CD4-positive, alpha-beta T cell treated with Interleukin-17A for 4 hours (primary cell): ENCODE measurements around the gene NPC1L1.
"Not testable (repeated sequence)": the region's sequence is repeated elsewhere in the genome, so short reads cannot be mapped to it uniquely, and the experiment has no call there.

Source experiments
- DNase-seq: peaks from one replicate; pipeline ENCODE4 v3.0.0-alpha.2; 2020; ENCODE audit warnings: mixed read lengths

Gene NPC1L1

DNA sequence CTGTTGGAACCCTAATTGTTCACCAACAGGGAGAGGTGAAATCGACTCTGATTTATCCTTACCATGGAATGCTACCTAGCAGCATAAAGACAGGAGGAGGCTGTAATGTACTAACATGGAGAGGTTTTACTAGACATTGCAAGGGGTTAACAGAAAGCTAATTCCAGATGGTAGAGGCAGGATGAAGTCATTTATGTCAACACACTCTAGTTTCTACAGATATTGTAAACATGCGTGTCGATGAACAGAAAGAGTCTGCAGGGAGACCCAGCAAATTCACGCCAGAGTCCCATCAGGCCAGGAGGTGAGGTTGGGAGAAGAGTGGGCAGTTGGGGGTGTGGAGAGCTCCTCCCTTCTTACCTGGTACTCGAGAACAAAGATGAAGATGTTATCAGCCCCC lies 7.0 kb downstream of the NPC1L1 start:
- no peak for DNase-seq

DNA sequence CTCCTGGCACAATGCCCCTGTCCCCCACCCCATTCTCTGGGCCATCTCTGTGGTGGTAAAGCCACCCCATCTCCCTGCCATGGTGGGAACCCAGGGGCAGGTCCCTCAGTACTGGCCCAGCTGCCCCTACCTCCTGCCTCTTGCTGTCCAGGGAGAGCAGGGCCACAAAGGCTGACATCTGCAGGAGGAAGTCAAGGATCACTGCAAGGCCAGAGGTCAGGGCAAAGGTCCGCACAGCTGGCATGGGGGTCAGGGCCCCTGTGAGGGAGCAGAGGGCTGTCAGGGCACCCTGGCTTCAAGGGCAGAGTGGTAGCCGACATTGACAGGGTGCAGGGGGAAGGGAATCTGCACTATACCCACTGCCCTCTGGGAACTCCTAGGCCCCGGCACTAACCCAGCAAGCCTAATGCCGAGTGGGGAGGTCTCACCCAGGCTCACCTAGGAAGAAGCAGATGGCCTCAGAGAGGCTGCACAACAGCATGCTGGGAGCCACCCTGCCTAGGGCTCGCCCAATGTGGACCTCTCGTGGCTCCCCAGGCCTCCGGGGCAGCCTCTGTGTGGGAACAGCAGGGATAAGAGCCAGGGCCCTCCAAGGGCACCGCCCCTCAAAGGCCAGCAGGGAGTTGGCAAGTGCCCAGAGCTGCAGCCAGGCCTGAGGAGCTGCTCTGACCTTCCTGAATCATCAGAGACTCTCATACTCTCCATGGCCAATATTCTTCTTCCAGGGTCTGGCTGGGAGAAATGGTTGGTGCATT lies 7.7 kb downstream of the NPC1L1 start:
- DNase-seq, result no peak

DNA sequence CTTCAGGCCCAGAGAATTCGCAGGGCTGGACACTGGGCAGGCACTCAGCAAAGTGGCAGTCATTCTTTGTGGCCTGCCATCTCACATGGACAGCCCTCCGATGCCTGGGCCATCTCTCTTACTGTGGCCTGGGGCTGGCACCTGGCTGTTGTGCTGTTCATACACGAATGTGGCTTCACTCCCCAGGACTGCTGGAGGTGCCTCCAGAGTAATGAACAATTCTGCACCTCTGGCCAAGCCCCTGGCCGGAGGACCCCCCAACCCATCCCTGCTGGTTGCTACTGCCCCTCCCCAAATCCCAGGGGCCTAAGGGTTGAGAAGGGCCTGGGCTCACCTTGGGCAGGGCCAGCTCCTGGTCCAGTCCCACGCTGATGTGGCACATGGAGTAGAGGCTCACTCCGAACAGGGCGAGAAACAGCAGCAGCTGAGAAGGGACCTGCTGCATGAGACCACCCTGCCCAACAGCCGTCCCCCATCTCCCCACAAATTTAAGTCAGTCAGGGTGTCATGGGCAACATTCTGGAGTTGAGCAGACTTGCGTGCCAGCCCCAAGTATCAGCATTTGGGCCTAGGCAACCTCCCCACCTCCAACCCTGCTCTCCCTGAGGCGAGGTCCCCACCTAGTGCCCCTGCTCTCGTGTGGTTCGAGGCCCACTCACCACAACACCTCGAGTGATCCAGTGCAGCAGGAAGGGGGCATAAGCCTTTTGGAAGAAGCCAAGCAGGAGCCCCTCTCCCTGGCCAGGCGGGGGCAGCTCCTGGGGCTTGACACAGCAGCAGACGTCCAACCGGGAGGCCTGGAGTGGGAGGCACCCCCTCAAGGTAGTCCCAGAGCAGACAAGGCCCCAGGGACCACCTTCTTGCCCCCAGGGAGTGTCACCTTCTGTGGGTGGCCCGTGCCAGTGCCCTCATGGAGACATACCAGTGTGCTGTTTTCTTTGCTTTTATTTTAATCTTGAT lies 9.4 kb downstream of the NPC1L1 start:
- no peak for DNase-seq

DNA sequence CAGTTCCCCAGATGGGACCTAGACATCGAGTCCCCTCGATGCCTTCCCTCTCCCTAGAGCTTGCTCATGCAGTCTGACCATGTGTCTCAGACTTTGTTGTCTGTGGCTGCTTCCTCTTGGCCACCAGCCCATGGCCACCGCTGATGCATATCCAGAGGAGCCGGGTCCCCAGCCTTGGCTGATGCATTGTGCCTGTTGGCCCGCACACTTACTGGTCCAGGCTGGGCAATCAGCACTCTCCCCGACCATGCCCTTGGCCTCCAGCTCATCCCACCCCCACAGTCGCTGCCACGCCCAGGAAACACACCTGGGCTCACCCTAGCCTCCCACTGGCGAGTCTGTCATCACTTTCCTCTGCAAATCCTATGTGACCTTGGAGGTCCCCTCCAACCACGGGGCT lies 10.1 kb downstream of the NPC1L1 start:
- DNase-seq, result no peak

DNA sequence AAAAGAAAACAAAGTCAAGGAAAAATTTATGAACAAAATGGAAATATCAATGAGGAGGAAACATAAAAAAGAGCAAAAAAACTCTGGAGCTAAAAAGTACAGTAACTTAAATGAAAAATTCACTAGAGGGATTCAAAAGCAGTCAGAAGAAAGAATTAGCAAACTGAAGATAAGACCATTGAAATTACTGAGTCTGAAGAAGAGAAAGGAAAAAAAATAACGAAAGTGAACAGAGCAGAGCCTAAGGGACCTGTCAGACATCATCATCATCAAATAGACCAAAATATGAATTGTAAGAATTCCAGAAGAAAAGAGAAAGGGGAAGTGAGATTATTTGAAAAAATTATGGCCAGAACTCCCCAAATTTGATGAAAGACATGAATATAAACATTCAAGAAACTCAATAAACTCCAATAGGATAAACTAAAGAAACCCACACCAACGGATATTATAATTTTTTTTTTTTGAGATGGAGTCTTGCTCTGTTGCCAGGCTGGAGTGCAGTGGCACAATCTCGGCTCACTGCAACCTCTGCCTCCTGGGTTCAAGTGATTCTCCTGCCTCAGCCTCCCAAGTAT lies 16.2 kb downstream of the NPC1L1 start:
- no peak for DNase-seq

DNA sequence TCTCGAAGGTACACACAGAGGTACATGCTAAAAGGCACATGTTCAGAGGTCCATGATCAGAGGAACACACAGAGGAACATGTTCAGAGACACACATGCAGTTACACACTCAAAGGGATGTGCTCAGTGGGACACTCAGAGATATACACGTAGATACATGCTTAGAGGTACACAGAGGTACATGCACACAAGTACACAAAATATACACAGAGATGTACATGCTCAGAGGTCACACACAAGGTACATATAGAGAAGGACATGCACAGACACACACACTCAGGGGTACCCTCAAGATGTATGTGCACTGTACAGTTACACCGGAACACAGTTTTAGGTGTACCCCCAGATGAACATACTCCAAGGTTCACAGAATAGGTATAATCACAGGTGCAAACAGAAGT lies 18.8 kb downstream of the NPC1L1 start:
- no peak for DNase-seq

DNA sequence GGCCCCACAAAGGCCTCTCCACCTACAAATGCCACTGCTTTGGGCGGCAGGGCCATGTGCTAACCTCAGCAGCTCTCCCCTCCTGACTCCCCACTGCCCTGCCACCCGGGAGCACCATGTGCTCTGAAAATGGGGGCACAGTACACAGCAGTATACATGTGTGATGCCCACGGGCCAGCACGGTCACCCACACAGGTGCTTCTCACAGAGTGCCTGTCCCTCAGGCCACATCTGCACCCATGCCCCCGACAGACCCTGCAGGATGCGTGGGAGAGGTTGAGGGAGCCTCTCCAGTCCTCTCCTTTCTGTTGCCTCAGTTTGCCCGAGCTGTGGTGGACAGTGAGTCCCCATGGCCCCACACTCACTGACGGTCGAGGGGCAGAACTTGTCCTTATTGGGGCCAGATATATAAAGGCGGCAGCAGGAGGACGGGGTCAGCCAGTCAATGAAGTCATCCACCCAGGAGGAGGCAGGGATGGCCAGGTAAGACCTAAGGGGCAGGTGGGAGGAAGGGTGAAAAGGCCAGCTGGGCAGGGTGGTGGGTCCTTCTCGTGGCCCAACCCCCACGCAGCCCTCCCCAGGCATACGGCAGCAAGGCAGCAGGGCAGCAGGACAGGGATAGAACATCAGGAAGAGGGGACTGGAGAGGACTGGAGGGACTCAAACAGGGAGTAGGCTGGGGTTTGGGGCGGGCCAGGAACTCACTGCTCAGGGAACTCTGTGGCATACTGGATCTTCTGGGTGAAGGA lies 19.6 kb downstream of the NPC1L1 start:
- no peak for DNase-seq

DNA sequence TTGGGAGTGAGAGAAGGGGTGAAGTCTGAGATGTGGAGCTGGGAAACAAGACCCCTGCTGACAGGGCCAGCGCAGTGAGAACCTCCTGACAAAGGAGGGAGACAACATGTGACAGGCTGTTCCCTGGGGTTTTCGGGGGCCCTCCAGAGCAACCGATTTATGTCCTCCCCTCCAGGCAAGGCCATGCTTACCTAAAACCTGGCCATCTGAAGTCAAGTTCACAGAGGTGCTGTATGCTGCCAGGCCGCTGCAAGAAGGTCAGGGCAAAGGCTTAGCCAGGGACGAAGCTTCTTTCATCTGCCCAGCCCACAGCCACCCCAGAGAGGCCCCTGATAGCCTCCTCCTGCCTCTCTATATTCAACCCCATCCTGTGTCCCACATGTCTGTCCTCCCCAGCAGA lies 20.6 kb downstream of the NPC1L1 start:
- DNase-seq, result no peak

DNA sequence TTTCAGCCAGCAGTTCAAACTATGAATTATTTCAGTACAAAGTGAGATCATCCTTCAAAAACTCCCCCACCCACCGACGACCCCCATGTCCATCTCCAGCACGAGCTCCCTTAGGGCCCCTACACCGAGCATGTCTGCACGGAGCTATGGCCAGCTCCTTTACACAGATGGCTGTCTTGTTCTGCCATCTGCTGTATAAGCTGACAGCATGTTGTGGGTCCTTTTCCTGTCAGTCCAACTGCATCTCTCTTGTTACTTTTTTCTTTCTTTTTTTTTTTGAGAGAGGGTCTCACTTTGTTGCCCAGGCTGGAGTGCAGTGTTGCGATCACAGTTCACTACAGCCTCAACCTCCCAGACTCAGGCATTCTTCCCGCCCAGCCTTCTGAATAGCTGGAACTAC lies 21.6 kb downstream of the NPC1L1 start:
- no peak for DNase-seq

DNA sequence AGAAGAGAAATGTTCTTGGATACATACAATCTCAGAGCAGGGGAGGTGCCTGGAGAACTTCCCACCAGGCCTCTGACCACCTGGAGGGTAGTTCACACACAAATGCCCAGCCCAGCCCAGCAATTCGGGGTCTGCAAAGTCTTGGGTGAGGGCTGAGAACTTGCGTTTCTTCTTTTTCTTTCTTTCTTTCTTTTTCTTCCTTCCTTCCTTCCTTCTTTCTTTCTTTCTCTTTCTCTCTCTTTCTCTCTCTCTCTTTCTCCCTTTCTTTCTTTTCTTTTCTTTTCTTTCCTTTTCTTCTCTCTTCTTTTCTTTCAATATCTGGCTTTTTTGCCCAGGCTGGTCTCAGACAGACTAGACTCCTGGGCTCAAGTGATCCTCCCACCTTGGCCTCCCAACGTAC lies 22.4 kb downstream of the NPC1L1 start:
- DNase-seq, result no peak

DNA sequence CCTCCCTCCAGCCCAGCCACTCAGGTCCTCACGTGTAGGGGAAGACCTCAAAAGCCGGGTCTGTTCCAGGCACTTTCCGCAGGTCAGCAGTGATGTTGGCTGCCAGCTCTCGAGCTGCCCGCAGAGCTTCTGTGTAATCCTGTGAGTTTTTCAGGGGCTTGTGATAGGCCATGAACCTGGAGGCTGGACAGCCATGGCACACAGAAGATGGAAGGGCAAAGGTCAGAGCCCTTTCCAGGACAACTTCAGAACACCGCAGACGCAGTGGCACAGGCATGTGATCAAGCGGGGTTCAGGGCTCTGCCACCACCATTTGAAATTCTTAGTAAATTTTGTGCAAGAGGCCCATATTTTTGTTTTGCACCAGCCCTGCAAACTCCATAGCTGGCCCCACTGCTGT lies 24.0 kb downstream of the NPC1L1 start:
- DNase-seq, result no peak

DNA sequence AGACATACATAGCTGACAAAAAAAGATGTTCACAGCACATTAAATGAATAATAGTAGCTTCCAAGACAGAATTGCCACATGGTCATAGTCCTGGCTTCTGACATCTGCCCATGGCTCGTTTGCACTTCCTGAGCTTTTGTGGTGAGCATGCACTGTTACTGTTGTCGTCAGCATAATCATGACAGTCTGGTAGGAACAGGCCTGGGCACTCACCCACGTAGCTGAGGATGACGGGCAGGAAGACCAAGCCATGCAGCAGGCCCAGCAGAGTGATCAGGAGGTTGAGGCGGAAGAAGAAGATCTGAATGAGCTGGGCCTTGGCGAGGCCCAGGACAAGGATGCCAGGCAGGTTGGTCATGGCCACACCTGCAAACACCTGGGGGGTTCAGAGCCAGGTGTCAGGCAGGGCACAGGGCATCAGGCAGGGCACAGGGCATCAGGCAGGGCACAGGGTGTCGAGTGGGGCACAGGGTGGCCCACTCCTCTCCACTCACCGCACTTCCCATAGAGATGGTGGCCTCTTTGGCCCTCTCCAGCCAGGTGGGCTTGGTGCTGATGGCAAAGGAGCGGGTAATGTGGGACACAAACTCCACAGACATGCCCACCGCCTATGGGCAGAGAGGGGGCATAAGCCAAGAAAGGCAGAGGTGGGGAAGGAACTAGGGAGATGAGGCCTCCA lies 25.4 kb downstream of the NPC1L1 start:
- no peak for DNase-seq

DNA sequence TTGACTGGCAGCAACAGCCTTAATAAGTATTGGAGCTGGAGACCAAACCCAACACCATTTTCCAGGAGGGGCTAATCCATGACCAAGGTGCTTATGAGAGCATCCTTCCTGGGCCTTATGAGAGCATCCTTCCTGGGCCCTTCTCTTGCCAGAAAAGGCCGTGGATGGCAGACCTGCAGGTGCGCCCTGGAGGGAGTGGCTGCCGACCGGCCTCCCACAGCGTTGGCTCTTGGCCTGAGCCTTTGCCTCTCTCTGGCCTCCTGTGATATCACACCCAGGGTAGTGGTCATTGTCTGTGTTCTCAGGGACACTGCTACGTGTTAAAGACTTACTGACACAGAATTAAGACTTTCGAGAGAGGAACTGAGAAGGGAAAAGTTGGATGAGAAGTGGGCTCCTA lies 28.4 kb downstream of the NPC1L1 start:
- no peak for DNase-seq

DNA sequence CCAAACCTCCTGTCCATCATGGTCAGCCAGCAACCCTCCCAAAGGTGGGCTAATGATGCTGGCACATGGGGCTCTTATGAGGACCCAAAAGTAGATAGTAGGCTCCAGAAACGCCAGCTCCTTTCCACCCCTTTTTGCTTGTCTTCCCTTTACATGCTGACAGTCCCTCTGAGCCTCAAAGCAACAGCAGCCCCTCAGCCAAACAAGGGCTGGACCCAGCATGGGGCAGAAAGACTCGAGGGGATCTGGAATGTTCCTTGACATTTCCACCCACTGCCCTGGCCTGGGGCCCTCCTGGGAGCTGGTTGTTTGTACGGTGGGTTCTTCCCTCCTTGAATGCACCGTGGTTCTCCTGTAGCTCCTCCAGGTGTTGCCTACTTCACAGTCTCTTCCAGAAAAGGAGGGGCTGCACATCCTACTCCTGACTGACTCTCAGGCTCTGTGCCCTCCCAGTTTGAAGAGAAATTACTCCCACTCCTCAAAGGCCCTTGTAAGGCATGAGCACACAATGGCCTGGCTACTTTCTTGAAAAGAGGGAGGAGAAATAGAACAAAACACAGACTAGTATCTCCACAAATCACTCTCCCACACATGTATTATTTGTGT lies 29.2 kb downstream of the NPC1L1 start:
- no peak for DNase-seq

DNA sequence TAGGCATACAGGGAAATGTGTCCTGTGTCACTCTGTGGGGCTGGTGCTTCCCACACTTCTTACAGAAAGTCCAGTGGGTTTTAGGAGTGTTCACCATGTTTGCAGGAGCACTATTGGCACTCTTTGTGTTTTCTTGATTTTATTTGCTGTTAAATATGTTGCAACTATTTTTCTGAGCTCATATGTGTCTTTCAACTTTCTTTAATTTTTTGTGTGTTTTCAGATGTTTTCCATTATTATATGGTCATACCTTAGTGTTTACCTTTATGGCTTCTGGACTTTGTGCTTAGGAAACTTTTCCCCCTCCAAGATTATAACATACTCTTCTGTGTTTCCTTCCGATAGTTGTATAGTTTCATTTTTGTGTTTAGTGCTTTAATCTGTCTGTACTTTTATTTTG lies 29.9 kb downstream of the NPC1L1 start:
- no peak for DNase-seq

DNA sequence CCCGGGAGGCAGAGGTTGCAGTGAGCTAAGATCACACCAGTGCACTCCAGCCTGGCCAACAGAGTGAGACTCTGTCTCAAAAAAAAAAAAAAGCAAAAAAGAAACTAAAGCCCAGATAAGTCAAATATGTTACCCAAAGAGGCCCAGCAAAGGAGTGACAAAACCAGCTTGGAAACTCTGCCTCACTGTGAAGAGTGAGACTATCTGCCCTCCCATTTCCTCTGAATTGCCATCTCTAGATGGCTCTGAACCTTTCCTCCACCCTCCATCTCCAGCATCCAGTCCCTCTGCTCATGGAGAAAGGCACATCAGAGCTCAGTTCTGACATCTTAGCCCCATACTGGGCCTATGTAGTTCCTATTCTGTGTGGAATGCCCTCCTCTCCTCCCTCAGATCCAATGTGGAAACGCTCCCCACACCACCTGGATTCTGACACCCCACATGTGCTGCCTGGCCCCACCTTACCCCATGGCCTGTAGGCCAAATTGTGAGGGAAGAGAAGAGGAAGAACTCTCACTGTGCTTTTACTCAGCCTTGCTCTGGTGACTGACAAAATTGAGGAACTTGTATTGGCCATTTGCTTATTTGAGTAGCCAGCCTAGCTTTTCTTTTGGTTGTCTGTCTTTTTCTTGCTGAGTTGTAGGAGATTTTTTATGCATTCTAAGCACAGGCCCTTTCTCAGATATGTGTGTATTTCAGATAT lies 32.7 kb downstream of the NPC1L1 start:
- no peak for DNase-seq

DNA sequence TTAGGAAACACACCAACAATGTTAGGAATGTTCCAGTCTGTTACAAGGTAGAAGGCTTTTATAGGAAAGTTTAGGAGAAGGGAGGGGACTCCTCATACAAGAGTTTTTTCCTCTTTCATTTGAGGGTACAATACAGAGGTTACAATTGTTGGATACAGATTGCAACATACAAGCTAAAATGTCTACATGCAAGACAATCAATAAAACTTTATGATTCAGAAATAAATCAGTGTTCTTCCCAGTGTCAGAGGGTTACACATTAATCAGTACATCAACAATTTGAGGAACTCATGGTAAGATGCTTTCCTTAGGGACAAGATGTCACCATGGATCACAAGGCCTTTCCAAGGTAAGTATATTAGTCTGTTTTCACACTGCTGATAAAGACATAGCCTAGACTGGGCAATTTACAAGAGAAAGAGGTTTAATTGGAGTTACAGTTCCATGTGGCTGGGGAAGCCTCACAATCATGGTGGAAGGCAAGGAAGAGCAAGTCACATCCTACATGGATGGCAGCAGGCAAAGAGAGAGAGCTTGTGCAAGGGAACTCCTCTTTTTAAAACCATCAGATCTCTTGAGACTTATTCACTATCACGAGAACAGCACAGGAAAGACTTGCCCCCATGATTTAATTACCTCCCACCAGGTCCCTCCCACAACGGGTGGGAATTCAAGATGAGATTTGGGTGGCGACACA lies 34.4 kb downstream of the NPC1L1 start:
- DNase-seq, result not testable (repeated sequence)

DNA sequence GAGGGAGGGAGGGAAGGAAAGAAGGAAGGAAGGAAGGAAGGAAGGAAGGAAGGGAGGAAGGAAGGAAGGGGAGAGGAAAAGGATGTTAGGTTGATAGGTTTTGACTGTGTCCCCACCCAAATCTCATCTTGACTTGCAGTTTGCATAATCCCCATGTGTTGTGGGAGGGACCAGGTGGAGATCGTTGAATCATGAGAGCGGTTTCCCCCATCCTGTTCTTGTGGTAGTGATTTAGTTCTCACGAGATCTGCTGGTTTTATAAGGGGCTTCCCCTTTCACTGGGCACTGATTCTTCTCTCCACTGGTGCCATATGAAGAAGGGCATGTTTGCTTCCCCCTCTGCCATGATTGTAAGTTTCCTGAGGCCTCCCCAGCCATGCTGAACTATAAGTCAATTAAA lies 35.5 kb downstream of the NPC1L1 start:
- no peak for DNase-seq

DNA sequence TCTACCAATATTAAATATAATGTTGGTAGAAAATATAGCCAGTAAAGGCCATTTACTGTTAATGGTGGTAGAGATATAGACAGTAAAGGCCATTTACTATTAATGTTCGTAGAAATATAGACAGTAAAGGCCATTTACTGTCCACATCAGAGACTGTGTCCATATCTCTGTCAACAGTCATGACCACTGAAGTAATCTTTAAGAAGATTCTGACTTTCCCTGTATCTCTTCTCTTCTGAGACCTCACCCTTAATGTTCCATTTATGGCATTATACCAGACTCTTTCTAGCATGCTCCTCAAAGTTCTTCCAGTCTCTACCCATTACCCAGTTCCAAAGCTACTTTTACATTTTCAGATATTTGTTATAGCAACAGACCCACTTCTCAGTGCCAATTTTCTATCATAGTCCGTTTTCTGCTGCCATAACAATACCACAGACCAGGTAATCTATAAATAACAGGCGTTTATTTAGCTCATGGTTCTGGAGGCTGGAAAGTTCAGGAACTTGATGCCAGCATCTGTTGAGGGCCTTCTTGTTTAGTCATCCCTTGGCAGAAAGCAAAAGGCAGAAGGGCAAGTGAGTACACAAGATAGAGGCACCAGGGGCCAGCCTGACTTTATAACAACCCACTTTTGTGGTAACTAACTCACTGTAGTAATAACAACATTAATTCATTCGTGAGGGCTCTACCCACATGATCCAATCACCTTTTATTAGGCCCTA lies 42.7 kb downstream of the NPC1L1 start:
- no peak for DNase-seq
